Right lobe of liver (tissue), 4 donors: Measurements from ENCODE around the gene CERS2.

Experiments
- CTCF ChIP-seq, 4 donors: fragments of 200-600 bp in 3 of 4; fragments of 450-650 bp in 1 of 4; IDR thresholded peaks; one replicate each; pipeline versions ENCODE4 v1.5.1 to v1.8.0; 2016 to 2022; ENCODE audit warnings: antibody characterized with exemption in 4 of 4, mild to moderate bottlenecking in 2 of 4
- POLR2A ChIP-seq: fragments of 450-650 bp; IDR thresholded peaks from one replicate; pipeline ENCODE4 v1.6.1; 2017; ENCODE audit warnings: antibody characterized with exemption, mild to moderate bottlenecking
- donor health status: DM: no; HTN: no; CAD: no.
- donor health status: DM: no; HTN: no; CAD: no.
- donor health status: DM: no; HTN: yes; CAD: no.

GRCh38 chr1:151009674-151010345 is 35.2 kb upstream of the CERS2 start:
- TF ChIP-seq CTCF (IDR thresholded peaks at IDR 0.05) (no peak), POLR2A (no peak)
